ENCODE results near the gene CHMP3.
"Not testable (repeated sequence)": the region's sequence is repeated elsewhere in the genome, so short reads cannot be mapped to it uniquely, and the experiment has no call there.

The CHMP3 gene

DNA sequence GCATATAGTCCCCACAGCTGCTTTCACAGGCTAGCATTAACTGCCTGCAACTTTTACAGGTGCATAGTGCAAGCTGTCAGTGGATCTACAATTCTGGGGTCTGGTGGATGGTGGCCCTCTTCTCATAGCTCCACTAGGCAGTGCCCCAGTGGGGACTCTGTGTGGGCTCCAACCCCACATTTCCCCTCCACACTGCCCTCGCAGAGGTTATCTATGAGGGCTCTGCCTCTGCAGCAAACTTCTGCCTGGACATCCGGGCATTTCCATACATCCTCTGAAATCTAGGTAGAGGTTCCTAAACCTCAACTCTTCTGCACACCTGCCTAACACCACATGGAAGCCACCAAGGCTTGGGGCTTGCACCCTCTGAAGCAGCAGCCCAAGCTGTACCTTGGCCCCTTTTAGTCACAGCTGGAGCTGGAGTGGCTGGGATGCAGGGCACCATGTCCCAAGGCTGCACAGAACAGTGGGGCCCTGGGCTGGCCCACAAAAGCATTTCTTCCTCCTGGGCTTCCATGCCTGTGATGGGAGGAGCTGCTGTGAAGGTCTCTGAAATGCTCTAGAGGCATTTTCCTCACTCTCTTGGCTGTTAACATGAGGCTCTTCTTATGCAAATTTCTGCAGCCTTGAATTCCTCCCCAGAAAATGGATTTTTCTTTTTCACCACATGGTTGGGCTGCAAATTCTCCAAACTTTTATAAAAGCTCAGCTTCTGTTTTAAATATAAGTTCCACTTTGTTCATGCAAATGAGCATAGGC lies 62.7 kb downstream of the CHMP3 start:
- DNase-seq: no peak

GRCh38 chr2:86499326-86499725 lies 63.9 kb downstream of the CHMP3 start:
- DNase-seq: no peak

DNA sequence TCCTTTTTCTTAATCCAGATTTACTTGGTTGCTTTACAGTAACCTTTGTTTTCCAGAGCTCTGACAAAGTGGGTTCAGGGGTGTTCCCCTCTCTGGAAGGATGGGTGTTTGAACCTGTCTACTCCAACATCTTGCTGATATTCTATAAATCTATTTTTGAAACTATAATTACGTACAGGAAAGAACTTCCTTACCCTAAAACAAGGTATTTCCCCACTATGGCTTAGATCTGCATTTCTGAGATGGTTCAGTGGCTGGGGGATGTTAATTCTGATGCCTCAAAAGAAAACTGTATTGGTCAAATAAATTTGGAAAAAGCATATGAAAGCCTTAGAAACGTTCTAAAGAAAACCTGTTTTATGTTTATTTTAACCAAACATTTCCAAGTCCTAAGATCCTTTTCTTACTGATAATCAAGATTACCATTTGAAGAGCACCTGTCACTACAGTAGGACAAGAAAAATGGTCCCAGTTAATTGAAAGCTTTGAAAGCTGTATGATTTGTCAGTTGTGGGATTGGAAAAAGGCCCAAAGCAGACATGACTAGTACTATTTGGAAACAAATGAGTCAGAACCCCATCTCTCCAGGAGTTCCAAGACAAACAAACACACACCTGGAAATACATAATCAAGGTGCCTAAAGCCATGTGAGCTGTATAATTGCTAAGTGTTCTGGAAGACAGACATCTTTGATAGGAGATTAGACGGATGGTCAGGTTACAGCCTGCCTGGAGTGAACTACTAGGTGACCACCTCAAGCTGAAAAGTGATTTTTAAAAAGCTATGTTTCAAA lies 64.6 kb downstream of the CHMP3 start:
- no peak for DNase-seq

DNA sequence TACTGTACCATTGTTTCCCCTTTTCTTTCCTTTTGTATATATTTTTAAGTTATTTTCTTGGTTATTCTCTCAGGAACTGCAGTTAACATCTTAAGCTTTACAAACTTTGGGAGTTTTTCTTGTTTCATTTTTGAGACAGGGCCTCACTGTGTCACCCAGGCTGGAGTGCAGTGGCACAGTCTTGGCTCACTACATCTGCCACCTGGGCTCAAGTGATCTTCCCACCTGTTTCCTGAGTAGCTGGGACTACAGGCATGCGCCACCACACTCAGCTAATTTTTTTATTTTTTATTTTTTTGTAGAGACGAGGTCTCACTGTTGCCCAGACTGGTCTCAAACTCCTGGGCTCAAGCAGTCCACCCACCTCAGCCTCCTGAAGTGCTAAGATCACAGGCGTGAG lies 66.9 kb downstream of the CHMP3 start:
- not testable (repeated sequence) for DNase-seq

DNA sequence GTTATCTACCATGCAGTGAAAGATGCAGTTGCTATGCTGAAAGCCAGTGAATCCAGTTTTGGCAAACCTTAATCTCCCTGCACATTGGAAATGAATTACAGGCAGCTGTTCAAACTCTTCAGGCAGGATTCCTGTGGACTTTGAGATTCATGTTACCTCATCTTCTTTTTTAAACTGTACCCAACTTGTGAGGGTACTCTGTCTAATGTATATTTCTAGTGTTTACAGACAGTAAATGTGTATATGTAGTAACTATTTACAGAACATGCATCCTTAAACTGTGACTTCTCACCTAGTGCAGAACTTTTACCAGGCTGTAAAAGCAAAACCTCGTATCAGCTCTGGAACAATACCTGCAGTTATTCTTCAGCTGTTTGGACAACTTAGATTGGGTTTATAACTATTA lies 71.2 kb downstream of the CHMP3 start:
- DNase-seq: no peak

DNA sequence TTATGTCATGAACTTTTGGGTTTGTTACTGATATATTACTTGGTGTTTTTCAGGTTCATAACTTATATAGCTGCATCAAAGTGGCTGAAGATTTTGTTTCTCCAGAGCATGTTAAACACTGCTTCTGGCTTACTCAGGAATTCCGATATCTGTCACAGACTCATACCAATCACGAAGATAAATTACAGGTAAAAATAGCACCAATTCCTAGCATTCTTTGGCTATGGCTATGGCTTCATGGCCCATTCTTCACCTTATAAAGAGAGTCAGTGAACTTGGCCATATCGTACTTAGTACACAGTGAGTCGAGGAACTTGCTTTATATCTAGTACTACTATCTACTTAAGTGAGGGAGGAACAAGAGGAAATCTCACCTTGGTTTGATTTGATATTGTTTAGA lies 72.2 kb downstream of the CHMP3 start:
- no peak for DNase-seq

GRCh38 chr2:86490245-86490644 lies 73.0 kb downstream of the CHMP3 start:
- DNase-seq: no peak

- no peak for DNase-seq
Measured at GRCh38 chr2:86489542-86489941, 73.7 kb downstream of the CHMP3 start.

DNA sequence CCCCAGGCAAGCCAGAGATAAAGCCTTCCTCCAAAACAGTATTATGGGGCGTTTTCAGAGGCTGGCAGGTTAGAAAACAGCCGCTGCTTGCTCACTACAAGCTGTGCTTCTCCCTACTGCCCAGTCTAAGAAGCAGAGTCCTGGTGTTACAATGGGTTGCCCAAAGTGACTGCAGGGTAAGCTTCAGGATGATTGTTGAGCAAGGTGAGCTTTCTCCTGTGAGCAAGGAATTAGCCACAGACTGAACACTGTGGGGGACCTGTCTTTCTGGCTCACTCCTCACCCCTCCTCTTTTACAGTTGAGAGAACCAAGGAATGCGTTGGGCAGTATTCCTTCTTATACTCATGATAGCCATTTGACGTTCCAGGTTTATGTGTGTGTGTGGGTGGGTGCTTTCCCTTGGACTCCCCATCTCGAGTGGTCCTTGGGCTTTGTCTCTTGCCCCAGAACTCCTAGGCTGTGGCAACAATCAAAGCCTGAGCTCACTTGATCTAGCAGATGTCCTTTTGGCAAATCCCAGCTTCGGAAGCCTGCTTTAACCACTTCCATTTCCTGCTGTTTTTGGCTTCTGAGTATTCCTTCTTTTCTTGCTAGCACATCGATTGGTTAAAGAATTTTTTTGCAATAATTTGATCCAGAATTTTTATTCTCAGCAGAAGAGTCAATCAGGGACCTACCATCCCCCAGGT lies 74.5 kb downstream of the CHMP3 start:
- no peak for DNase-seq

DNA sequence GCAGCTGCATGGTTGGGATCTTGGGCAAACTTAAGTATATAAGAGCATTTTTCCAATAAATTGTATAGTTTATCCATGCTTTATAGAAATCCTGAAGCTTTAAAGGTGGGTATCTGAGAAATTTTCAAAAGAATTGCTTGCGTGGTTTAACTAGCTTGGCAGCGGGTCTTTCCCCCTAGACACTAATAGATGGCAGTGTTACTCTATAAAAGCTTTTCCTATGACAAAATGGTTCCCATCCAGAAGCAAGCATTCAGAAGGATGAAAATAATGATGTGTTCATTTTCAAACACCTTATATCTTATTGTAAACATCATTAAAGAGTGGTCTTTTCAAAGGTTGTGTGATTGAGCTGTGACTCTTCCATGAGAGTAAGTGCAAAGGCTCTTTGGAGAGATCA lies 76.2 kb downstream of the CHMP3 start:
- DNase-seq: no peak

DNA sequence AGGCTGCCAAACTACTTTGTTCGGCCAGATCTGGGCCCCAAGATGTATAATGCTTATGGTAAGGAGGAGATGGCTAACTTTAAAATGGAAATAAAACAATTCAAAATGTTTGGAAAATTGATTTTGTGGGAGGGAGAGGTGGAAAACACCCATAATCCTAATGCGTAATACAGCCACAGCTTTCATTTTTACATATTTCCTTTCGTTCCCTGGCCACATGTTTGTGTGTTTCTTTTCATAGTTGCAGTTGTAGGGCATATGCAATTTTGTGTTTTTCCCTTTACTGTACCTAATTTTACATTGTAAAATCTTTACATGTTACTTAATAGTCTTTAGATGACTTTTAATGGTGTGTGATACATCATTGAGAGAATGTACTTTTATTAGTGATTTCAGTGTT lies 77.4 kb downstream of the CHMP3 start:
- no peak for DNase-seq

DNA sequence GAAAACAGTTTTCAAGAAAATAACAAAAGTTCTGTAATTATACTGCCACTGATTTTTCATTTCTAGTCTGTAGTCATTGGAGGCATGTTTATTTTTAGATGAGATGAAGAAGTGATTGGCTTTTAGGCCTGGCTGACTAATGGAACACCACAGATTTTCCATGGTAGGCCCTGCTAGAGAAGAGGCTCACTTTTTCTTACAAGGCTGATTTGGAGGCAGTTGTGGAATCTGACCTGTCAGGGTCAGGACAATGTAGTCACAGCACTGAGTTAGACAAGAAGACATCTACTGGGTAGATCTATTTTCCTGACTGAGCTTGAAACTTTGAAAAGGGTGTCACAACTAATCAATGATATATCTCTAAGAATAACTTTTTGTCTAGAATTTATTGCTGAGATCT lies 78.1 kb downstream of the CHMP3 start:
- no peak for DNase-seq

DNA sequence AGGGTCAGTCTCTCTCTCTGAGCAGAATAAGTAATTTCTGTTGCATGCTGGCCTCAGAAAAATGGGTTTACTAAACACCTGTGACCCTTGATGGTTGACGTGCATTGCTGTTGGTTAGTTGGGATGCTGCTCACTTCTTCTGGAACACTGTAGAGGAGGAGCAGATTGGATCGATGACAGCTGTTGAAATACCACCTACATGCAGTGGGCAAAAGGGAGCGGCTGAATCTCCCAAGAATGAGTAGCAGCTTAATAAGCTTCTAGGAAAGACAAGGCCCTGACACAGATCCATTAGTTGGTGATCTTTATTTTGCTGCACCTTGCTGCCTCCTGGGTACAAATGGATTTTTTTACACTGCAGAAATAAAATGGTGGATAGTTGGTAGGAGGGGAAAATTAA lies 78.9 kb downstream of the CHMP3 start:
- DNase-seq: no peak

- no peak for DNase-seq
Measured at GRCh38 chr2:86482034-86482433, 81.2 kb downstream of the CHMP3 start.

- DNase-seq: no peak
Measured at GRCh38 chr2:86480105-86480504, 83.1 kb downstream of the CHMP3 start.

DNA sequence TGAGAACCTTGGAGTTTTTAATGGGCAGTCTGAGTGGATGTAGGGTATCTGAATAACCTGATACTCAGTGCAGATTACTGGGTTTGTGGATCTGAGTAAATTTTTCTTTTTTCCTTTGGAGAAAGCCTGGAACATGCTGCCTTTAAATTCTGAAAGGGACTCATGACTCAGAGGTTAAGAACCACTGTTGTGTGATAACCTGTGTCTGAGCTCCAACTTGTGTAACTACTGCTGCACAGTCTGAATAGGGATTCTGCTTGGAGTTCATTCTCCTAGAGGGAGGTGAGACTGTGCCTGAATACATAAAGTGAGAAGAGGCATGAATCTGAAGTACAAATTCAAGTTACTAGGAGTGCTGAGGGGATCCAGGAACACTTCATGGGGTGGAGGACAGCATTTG lies 85.9 kb downstream of the CHMP3 start:
- no peak for DNase-seq

GRCh38 chr2:86476918-86477317 lies 86.3 kb downstream of the CHMP3 start:
- no peak for DNase-seq

- DNase-seq: no peak
Measured at GRCh38 chr2:86476092-86476491, 87.2 kb downstream of the CHMP3 start.

- no peak for DNase-seq
Measured at GRCh38 chr2:86471637-86472036, 91.6 kb downstream of the CHMP3 start.

DNA sequence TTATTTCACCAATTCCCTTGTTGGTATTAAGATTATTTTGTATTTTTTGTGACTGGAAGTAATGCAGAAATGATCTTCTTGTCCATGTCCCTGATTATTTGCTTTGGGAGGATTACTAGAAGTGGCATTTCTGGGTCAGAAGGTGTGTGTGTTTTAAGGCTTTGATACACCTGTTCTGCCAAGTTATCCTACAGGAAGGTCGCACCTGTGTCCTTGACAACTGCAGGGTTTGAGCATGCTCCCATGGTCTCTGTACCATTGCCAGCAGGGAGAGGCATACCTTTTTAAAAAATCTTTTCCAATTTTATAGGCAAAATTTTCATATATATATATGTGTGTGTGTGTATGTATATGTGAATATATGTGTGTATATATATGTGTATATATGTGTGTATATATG lies 92.4 kb downstream of the CHMP3 start:
- DNase-seq: no peak

DNA sequence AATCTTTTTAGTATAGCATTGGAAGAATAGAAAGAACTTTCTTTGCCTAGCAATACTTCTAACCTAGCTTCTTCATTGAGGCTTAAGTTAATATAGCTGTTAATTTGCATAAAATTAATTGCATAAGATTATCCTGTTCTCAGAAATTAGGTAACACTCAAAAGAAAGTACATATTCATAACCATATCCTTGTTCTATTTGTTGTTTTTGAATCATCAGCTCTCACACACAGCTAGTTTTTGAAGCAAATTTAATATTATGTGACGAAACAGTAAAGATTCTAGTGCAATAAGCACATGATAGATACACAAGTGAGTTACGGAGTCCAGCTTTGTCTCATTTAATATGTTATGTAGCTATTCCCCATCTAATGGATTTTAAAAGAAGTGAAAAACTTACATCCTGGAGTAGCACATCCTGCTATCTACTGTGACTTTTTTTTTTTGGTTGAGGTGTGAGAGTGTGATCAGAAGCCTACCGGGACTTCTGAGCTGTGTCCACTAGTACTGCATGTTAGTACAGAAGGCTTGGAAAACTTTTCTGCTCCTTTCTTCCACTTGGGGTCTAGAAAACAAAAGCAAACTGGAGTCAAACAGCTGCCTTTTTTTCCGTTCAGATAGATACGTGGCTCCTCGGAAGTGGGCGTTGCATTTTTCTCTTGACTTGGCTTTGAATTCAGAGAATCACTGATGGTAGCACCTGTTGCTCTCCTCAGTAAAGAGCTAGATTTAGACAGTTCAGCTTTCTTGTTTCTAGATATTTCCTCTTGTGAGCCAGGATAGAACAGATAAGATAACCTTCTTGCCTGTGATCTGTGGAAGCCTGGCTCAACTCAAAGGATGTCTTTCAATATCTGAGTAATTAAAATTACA lies 94.8 kb downstream of the CHMP3 start:
- peak in 1 of 2 experiments; percentile 29 for DNase-seq

- DNase-seq: no peak
Measured at GRCh38 chr2:86466306-86466705, 96.9 kb downstream of the CHMP3 start.

- no peak for DNase-seq
Measured at GRCh38 chr2:86464652-86465051, 98.6 kb downstream of the CHMP3 start.
